ENCODE measurements around the gene DNASE1L1.
"Not testable (repeated sequence)": the region's sequence is repeated elsewhere in the genome, so short reads cannot be mapped to it uniquely, and the experiment has no call there.

The DNASE1L1 gene

GRCh38 chrX:154396973-154397887 is 11.8 kb downstream of the DNASE1L1 start:
- Histone ChIP-seq H2AFZ (ENCODE audit: low read depth, low read length) (no peak overlapping the region), H3K9me3 (ENCODE audit: low read length) (no peaks in the 10 kb centered on the region), H3K27me3 (ENCODE audit: insufficient read depth, low read length) (no peaks in the 10 kb centered on the region), H3K4me1 (ENCODE audit: insufficient read depth, low read length) (peaks cover 15% of the 10 kb centered on the region), H3K4me3 (ENCODE audit: low read length) (peak overlapping the region; percentile 95), H3K36me3 (ENCODE audit: insufficient read depth, low read length) (peaks cover 21% of the 10 kb centered on the region)

- H2AFZ ChIP-seq (ENCODE audit: low read depth, low read length); H3K27me3 ChIP-seq (ENCODE audit: insufficient read depth, low read length); H3K4me3 ChIP-seq (ENCODE audit: low read length); H3K9me3 ChIP-seq (ENCODE audit: low read length): not testable (repeated sequence)
- Histone ChIP-seq H3K4me1 (ENCODE audit: insufficient read depth, low read length) (peaks cover 15% of the 10 kb centered on the region), H3K36me3 (ENCODE audit: insufficient read depth, low read length) (peaks cover 21% of the 10 kb centered on the region)
These were observed 12.7 kb downstream of the DNASE1L1 start for GRCh38 chrX:154396363-154396762.

GRCh38 chrX:154389812-154390747 is 19.0 kb downstream of the DNASE1L1 start:
- H3K4me1 ChIP-seq (ENCODE audit: insufficient read depth, low read length) = not testable (repeated sequence)

GRCh38 chrX:154388649-154389048 is 20.4 kb downstream of the DNASE1L1 start:
- not testable (repeated sequence) for H3K4me1 ChIP-seq (ENCODE audit: insufficient read depth, low read length); H3K36me3 ChIP-seq (ENCODE audit: insufficient read depth, low read length); H3K4me3 ChIP-seq (ENCODE audit: low read length); H2AFZ ChIP-seq (ENCODE audit: low read depth, low read length); H3K27me3 ChIP-seq (ENCODE audit: insufficient read depth, low read length); H3K9me3 ChIP-seq (ENCODE audit: low read length)

More at GRCh38 chrX:154389812-154390747, 19.0 kb downstream of the DNASE1L1 start:
- H3K9me3 ChIP-seq (ENCODE audit: low read length); H2AFZ ChIP-seq (ENCODE audit: low read depth, low read length); H3K36me3 ChIP-seq (ENCODE audit: insufficient read depth, low read length); H3K4me3 ChIP-seq (ENCODE audit: low read length); H3K27me3 ChIP-seq (ENCODE audit: insufficient read depth, low read length): not testable (repeated sequence)

DNA sequence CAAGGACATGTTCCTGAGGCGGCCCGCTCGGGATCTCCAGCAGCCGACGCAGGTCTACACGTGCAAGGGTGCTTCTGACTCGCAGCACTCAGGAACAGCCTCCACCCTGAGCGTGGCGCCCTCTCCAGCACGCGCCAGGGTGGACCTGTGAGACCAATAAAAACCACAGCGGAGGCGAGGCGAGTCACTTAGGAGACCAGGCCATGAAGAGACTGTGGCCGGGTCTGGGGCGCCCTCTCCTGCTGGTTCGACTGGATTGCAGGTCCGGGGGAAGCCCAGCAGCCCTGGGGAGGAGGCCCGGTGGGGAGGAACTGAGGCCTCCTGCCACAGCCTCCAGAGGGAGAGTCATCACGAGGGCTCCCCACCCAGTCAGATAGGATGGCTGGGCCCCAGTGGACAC is 21.0 kb downstream of the DNASE1L1 start:
- not testable (repeated sequence) for H3K4me3 ChIP-seq (ENCODE audit: low read length); H3K4me1 ChIP-seq (ENCODE audit: insufficient read depth, low read length); H2AFZ ChIP-seq (ENCODE audit: low read depth, low read length); H3K9me3 ChIP-seq (ENCODE audit: low read length); H3K36me3 ChIP-seq (ENCODE audit: insufficient read depth, low read length); H3K27me3 ChIP-seq (ENCODE audit: insufficient read depth, low read length)

GRCh38 chrX:154384284-154384892 is 24.7 kb downstream of the DNASE1L1 start:
- Histone ChIP-seq H3K36me3 (ENCODE audit: insufficient read depth, low read length) (peaks cover 3% of the 10 kb centered on the region), H3K4me3 (ENCODE audit: low read length) (no peak overlapping the region), H3K9me3 (ENCODE audit: low read length) (no peaks in the 10 kb centered on the region), H3K4me1 (ENCODE audit: insufficient read depth, low read length) (peaks cover 16% of the 10 kb centered on the region), H3K27me3 (ENCODE audit: insufficient read depth, low read length) (no peaks in the 10 kb centered on the region), H2AFZ (ENCODE audit: low read depth, low read length) (no peak overlapping the region)

GRCh38 chrX:154383359-154384283 is 25.4 kb downstream of the DNASE1L1 start:
- Histone ChIP-seq H2AFZ (ENCODE audit: low read depth, low read length) (no peak overlapping the region), H3K4me3 (ENCODE audit: low read length) (no peak overlapping the region), H3K4me1 (ENCODE audit: insufficient read depth, low read length) (peaks cover 16% of the 10 kb centered on the region), H3K27me3 (ENCODE audit: insufficient read depth, low read length) (no peaks in the 10 kb centered on the region), H3K36me3 (ENCODE audit: insufficient read depth, low read length) (peaks cover 3% of the 10 kb centered on the region), H3K9me3 (ENCODE audit: low read length) (no peaks in the 10 kb centered on the region)

GRCh38 chrX:154382483-154383069 is 26.5 kb downstream of the DNASE1L1 start:
- Histone ChIP-seq H3K4me1 (ENCODE audit: insufficient read depth, low read length) (peaks cover 19% of the 10 kb centered on the region), H2AFZ (ENCODE audit: low read depth, low read length) (no peak overlapping the region), H3K9me3 (ENCODE audit: low read length) (no peaks in the 10 kb centered on the region), H3K4me3 (ENCODE audit: low read length) (no peak overlapping the region), H3K27me3 (ENCODE audit: insufficient read depth, low read length) (no peaks in the 10 kb centered on the region), H3K36me3 (ENCODE audit: insufficient read depth, low read length) (peaks cover 3% of the 10 kb centered on the region)

GRCh38 chrX:154381271-154381670 is 27.8 kb downstream of the DNASE1L1 start:
- Histone ChIP-seq H3K4me1 (ENCODE audit: insufficient read depth, low read length) (peaks cover 19% of the 10 kb centered on the region), H3K9me3 (ENCODE audit: low read length) (no peaks in the 10 kb centered on the region), H3K27me3 (ENCODE audit: insufficient read depth, low read length) (no peaks in the 10 kb centered on the region), H2AFZ (ENCODE audit: low read depth, low read length) (no peak overlapping the region), H3K36me3 (ENCODE audit: insufficient read depth, low read length) (peaks cover 3% of the 10 kb centered on the region), H3K4me3 (ENCODE audit: low read length) (no peak overlapping the region)

DNA sequence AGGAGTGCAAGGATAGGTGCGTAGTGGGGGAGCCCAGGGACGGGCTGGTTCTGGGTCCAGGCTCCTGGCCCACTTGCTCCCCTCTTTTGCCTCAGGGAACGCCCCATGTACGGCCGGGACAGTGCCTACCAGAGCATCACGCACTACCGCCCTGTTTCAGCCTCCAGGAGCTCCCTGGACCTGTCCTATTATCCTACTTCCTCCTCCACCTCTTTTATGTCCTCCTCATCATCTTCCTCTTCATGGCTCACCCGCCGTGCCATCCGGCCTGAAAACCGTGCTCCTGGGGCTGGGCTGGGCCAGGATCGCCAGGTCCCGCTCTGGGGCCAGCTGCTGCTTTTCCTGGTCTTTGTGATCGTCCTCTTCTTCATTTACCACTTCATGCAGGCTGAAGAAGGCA is 28.3 kb downstream of the DNASE1L1 start:
- no peaks in the 10 kb centered on the region for H3K27me3 ChIP-seq (ENCODE audit: insufficient read depth, low read length)
- no peak overlapping the region for H2AFZ ChIP-seq (ENCODE audit: low read depth, low read length)
- H3K36me3 ChIP-seq (ENCODE audit: insufficient read depth, low read length) = peaks cover 3% of the 10 kb centered on the region
- H3K4me3 ChIP-seq (ENCODE audit: low read length) = peak overlapping the region; percentile 67
- no peaks in the 10 kb centered on the region for H3K9me3 ChIP-seq (ENCODE audit: low read length)
- peaks cover 19% of the 10 kb centered on the region for H3K4me1 ChIP-seq (ENCODE audit: insufficient read depth, low read length)

- H3K27me3 ChIP-seq (ENCODE audit: insufficient read depth, low read length) = no peaks in the 10 kb centered on the region
- H3K4me3 ChIP-seq (ENCODE audit: low read length) = peak overlapping the region; percentile 67
- no peak overlapping the region for H2AFZ ChIP-seq (ENCODE audit: low read depth, low read length)
- H3K4me1 ChIP-seq (ENCODE audit: insufficient read depth, low read length) = peaks cover 19% of the 10 kb centered on the region
- peaks cover 3% of the 10 kb centered on the region for H3K36me3 ChIP-seq (ENCODE audit: insufficient read depth, low read length)
- no peaks in the 10 kb centered on the region for H3K9me3 ChIP-seq (ENCODE audit: low read length)
These were observed 28.9 kb downstream of the DNASE1L1 start for GRCh38 chrX:154380153-154380552.

DNA sequence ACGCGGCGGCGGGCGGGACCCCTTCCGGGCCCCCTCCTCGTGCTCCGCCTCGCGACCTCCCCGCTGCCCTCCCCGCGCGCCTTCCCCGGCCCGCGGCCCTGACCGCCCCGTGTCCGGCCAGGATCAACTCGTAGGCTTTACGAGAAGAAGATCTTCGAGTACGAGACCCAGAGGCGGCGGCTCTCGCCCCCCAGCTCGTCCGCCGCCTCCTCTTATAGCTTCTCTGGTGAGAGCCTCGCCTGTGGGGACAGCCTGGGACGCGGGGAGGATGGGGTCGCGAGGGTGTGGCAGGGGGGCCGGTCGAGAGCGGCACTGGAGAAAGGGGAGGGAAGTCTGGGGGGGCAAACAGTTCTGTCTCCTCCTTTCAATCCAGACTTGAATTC is 29.5 kb downstream of the DNASE1L1 start:
- no peaks in the 10 kb centered on the region for H3K9me3 ChIP-seq (ENCODE audit: low read length)
- peaks cover 3% of the 10 kb centered on the region for H3K36me3 ChIP-seq (ENCODE audit: insufficient read depth, low read length)
- peaks cover 19% of the 10 kb centered on the region for H3K4me1 ChIP-seq (ENCODE audit: insufficient read depth, low read length)
- no peaks in the 10 kb centered on the region for H3K27me3 ChIP-seq (ENCODE audit: insufficient read depth, low read length)
- peak overlapping the region; percentile 67 for H3K4me3 ChIP-seq (ENCODE audit: low read length)
- H2AFZ ChIP-seq (ENCODE audit: low read depth, low read length) = no peak overlapping the region
